CD14-positive monocyte (primary cell): ENCODE measurements around the gene TSHZ1. TPM values are rescaled to one million over a fixed set of nuclear protein-coding genes. Genes with fewer than 3 reads are reported as not detected.

ENCODE experiments used
- DNase-seq, 3 donors: peaks; one replicate each; pipeline ENCODE4 v3.0.0-alpha.2; 2011 to 2022
- H2AFZ ChIP-seq: 2 replicates; pipeline ENCODE4 v1.6.0; 2012; ENCODE audit warnings: mild to moderate bottlenecking, low read depth, low read length, inconsistent platforms; ENCODE audit not compliant: insufficient read depth, poor library complexity, severe bottlenecking
- H3K27ac ChIP-seq, 2 donors: 1 replicate in 1 of 2; 2 replicates in 1 of 2; pipeline ENCODE4 v1.5.1; 2012 to 2013; ENCODE audit warnings: low read length in 2 of 2, control low read depth in 1 of 2, inconsistent platforms in 1 of 2, low read depth in 1 of 2, mild to moderate bottlenecking in 1 of 2
- H3K27me3 ChIP-seq, 2 donors: one replicate each; pipeline versions ENCODE4 v1.6.0 to v1.6.1; 2011 to 2013; ENCODE audit warnings: low read length in 2 of 2; ENCODE audit not compliant: control insufficient read depth in 2 of 2, insufficient read depth in 2 of 2
- H3K36me3 ChIP-seq, 2 donors: replicated peaks in 1 of 2; 1 replicate in 1 of 2; 2 replicates in 1 of 2; pipeline versions ENCODE4 v1.5.1 to v1.6.1; 2012 to 2013; ENCODE audit warnings: low read length in 2 of 2, control low read depth in 1 of 2, inconsistent platforms in 1 of 2, mild to moderate bottlenecking in 1 of 2; ENCODE audit not compliant: insufficient read depth in 2 of 2, control insufficient read depth in 1 of 2
- H3K4me1 ChIP-seq, 2 donors: 1 replicate in 1 of 2; 2 replicates in 1 of 2; pipeline versions ENCODE4 v1.5.1 to v1.6.1; 2012 to 2013; ENCODE audit warnings: low read length in 2 of 2, control low read depth in 1 of 2, inconsistent platforms in 1 of 2, mild to moderate bottlenecking in 1 of 2, moderate library complexity in 1 of 2; ENCODE audit not compliant: insufficient read depth in 2 of 2, control insufficient read depth in 1 of 2
- H3K4me2 ChIP-seq: replicated peaks from 2 replicates; pipeline ENCODE3; 2012; ENCODE audit warnings: low read length, moderate library complexity, mild to moderate bottlenecking; ENCODE audit not compliant: poor library complexity, severe bottlenecking; ENCODE audit errors: extremely low read depth
- H3K4me3 ChIP-seq, 3 experiments: fragments of 200-600 bp in 1 of 3; sonication (generic) in 1 of 3; replicated peaks in 1 of 3; 1 replicate in 2 of 3; 2 replicates in 1 of 3; pipeline ENCODE4 v1.5.1; 2011 to 2013; ENCODE audit warnings: low read length in 3 of 3, mild to moderate bottlenecking in 3 of 3, control low read depth in 2 of 3, low read depth in 2 of 3, inconsistent platforms in 1 of 3, moderate library complexity in 1 of 3
- H3K79me2 ChIP-seq: 2 replicates; pipeline ENCODE4 v1.6.0; 2012; ENCODE audit warnings: mild to moderate bottlenecking, control low read depth, inconsistent platforms, low read length, moderate library complexity; ENCODE audit not compliant: insufficient read depth
- H3K9ac ChIP-seq: 2 replicates; pipeline ENCODE4 v1.6.0; 2017; ENCODE audit warnings: low read length, mild to moderate bottlenecking; ENCODE audit not compliant: insufficient read depth, poor library complexity, severe bottlenecking
- H3K9me3 ChIP-seq, 2 donors: replicated peaks in 1 of 2; 1 replicate in 1 of 2; 2 replicates in 1 of 2; pipeline versions ENCODE4 v1.5.1 to v1.6.1; 2012 to 2013; ENCODE audit warnings: low read length in 2 of 2, control low read depth in 1 of 2; ENCODE audit not compliant: control insufficient read depth in 1 of 2, insufficient read depth in 1 of 2
- H4K20me1 ChIP-seq: 2 replicates; pipeline ENCODE4 v1.6.0; 2012; ENCODE audit warnings: mild to moderate bottlenecking, low read length, control low read depth, moderate library complexity; ENCODE audit not compliant: insufficient read depth
- H3K27ac Mint-ChIP-seq, 7 donors: one replicate each; pipeline ENCODE4 v1.8.0; 2020; ENCODE audit warnings: mild to moderate bottlenecking in 7 of 7, mixed read lengths in 7 of 7, moderate library complexity in 6 of 7, inconsistent platforms in 2 of 7
- H3K27me3 Mint-ChIP-seq, 3 donors: one replicate each; pipeline ENCODE4 v1.8.0; 2021 to 2022; ENCODE audit warnings: low read depth in 3 of 3, mild to moderate bottlenecking in 3 of 3, mixed read lengths in 3 of 3, moderate library complexity in 3 of 3, inconsistent platforms in 1 of 3
- H3K36me3 Mint-ChIP-seq, 2 donors: one replicate each; pipeline ENCODE4 v1.8.0; 2020; ENCODE audit warnings: mixed read lengths in 2 of 2, inconsistent platforms in 1 of 2, mild to moderate bottlenecking in 1 of 2
- H3K4me1 Mint-ChIP-seq: one replicate; pipeline ENCODE4 v1.8.0; 2020; ENCODE audit warnings: mild to moderate bottlenecking, mixed read lengths
- H3K4me3 Mint-ChIP-seq, 2 donors: one replicate each; pipeline ENCODE4 v1.8.0; 2020; ENCODE audit warnings: mild to moderate bottlenecking in 2 of 2, mixed read lengths in 2 of 2, moderate library complexity in 1 of 2
- H3K9me3 Mint-ChIP-seq, 7 donors: one replicate each; pipeline ENCODE4 v1.8.0; 2020 to 2022; ENCODE audit warnings: mixed read lengths in 7 of 7, mild to moderate bottlenecking in 6 of 7, moderate library complexity in 6 of 7, inconsistent platforms in 2 of 7
- CTCF ChIP-seq: fragments of 200-600 bp; IDR thresholded peaks from one replicate; pipeline ENCODE4 v1.8.0; 2022; ENCODE audit warnings: antibody characterized with exemption, mild to moderate bottlenecking
- WGBS: methylation state at CpG from one replicate; pipeline ENCODE4 v1.1.5; 2013; ENCODE audit warnings: missing lambda C conversion rate; ENCODE audit not compliant: insufficient coverage; 5-methylcytosine and 5-hydroxymethylcytosine counted together
- intact Hi-C, 2 donors: fragments of 100-400 bp; cut with micrococcal nuclease; formaldehyde crosslinking; loops; one replicate each; pipeline versions ENCODE4 v1.15.0 to v1.15.1; 2023
- polyA plus RNA-seq, 3 donors: library from polyadenylated mRNA; depleted of rRNA in 1 of 3; unstranded in 2 of 3; stranded (reverse) in 1 of 3; fragments of 300-500 nt in 2 of 3; fragments of >200 nt in 1 of 3; fragmentation: Illumina TruSeq in 2 of 3; gene quantifications; 1 replicate in 2 of 3; 2 replicates in 1 of 3; pipeline ENCODE4 v1.2.3, GENCODE V29; 2012 to 2021

Gene TSHZ1
- polyA plus RNA-seq, 3 donors: 0.76 to 3.3 (median 1.4) TPM

- Mint-ChIP-seq H3K4me3 (no peak overlapping the region), H3K27ac (peak overlapping the region in 1 of 7 donors; percentile 27), H3K27me3 (peaks cover 0 to 1% (median 0%) of the 10 kb centered on the region in 3 donors), H3K36me3 (peaks cover 15 to 20% of the 10 kb centered on the region in 2 donors), H3K4me1 (no peaks in the 10 kb centered on the region), H3K9me3 (peaks cover 3 to 9% (median 8%) of the 10 kb centered on the region in 7 donors)
- H2AFZ ChIP-seq: no peak overlapping the region
- TF ChIP-seq CTCF: no peak
- H3K4me1 ChIP-seq: no peaks in the 10 kb centered on the region
- peaks cover 7 to 11% of the 10 kb centered on the region in 2 donors for H3K9me3 ChIP-seq
- no peak overlapping the region for H3K9ac ChIP-seq
- no peaks in the 10 kb centered on the region for H4K20me1 ChIP-seq
- DNase-seq: no peak
- no peaks in the 10 kb centered on the region for H3K79me2 ChIP-seq
- no peak overlapping the region for H3K27ac ChIP-seq
- intact Hi-C loops: no loop called here
- no peaks in the 10 kb centered on the region for H3K27me3 ChIP-seq
- H3K36me3 ChIP-seq: peaks cover 6 to 18% of the 10 kb centered on the region in 2 donors
- no peak overlapping the region for H3K4me3 ChIP-seq
- H3K4me2 ChIP-seq: no peak overlapping the region
- 91% methylated on average over 9 of the region's 9 CpGs for WGBS
Measured at GRCh38 chr18:75291460-75291859, 80.9 kb downstream of the TSHZ1 start.

- Mint-ChIP-seq H3K9me3 (no peaks in the 10 kb centered on the region), H3K36me3 (peaks cover 0 to 2% of the 10 kb centered on the region in 2 donors), H3K27me3 (peaks cover 0 to 2% (median 0%) of the 10 kb centered on the region in 3 donors), H3K4me3 (no peak overlapping the region), H3K27ac (no peak overlapping the region), H3K4me1 (no peaks in the 10 kb centered on the region)
- DNase-seq: no peak
- Histone ChIP-seq H3K9me3 (no peaks in the 10 kb centered on the region), H3K4me1 (no peaks in the 10 kb centered on the region), H3K4me2 (no peak overlapping the region), H3K36me3 (no peaks in the 10 kb centered on the region), H2AFZ (no peak overlapping the region), H4K20me1 (no peaks in the 10 kb centered on the region), H3K27ac (no peak overlapping the region), H3K79me2 (no peaks in the 10 kb centered on the region), H3K4me3 (no peak overlapping the region), H3K27me3 (no peaks in the 10 kb centered on the region), H3K9ac (no peak overlapping the region)
- no peak for TF ChIP-seq CTCF
- intact Hi-C loops: no loop called here
- 87% methylated on average over 4 of the region's 9 CpGs for WGBS
Measured at GRCh38 chr18:75293591-75293990, 83.0 kb downstream of the TSHZ1 start.
